Measurements from ENCODE around the gene DMD.
"Not testable (repeated sequence)": the region's sequence is repeated elsewhere in the genome, so short reads cannot be mapped to it uniquely, and the experiment has no call there.

The DMD gene

DNA sequence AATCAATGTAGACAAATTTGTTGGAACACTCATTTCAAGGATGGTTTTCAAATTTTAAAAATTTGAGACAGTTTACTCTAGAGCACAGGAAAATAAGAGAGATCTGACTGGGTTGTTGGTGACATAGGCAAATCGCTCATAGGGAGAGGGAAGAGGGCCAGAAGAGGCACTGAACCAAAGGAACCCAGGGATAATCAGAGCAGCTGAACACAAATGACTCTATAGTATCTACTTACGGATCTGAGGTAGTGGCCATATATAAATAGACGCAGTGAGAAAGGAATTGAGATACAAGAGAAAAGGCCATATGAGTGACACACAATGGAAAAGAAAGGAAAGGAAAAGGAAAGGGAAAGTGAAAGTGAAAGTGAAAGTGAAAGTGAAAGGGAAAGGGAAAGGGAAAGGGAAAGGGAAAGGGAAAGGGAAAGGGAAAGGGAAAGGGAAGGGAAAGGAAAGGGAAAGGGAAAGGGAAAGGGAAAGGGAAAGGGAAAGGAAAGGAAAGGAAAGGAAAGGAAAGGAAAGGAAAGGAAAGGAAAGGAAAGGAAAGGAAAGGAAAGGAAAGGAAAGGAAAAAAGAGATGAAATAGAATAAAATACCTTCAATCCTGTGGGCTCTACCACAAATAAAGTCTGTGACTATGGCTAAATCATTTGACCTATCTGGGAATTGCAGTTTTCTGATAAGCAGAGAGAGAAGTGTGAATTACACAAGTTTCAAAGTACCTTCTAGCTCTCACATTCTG, 759.2 kb downstream of the DMD start:
- DNase-seq: no peak

DNA sequence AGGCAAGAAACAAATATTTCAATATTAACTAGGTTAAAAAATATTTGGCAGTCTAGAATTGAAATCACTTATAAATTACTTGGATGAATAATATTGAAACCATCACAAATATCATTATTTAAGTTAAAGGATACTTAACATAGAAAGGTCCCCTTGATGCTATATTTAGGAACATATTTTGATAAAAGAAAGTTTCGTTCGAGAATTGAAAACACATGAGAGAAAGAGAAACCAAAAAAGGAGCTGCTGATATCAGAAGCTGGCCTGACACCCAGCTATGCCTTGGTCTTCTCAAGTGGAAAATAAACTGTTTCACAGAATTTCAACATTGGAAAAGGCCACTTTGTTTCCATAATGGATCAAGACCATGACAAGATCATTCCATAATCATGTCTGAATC, 762.4 kb downstream of the DMD start:
- DNase-seq: no peak

- no peak for DNase-seq
Measured at GRCh38 chrX:32448320-32448719, 763.0 kb downstream of the DMD start.

GRCh38 chrX:32447640-32448039, 763.7 kb downstream of the DMD start:
- DNase-seq: no peak

- DNase-seq: no peak
Measured at GRCh38 chrX:32443841-32444240, 767.5 kb downstream of the DMD start.

- no peak for DNase-seq
Measured at GRCh38 chrX:32421266-32421665, 790.1 kb downstream of the DMD start.

DNA sequence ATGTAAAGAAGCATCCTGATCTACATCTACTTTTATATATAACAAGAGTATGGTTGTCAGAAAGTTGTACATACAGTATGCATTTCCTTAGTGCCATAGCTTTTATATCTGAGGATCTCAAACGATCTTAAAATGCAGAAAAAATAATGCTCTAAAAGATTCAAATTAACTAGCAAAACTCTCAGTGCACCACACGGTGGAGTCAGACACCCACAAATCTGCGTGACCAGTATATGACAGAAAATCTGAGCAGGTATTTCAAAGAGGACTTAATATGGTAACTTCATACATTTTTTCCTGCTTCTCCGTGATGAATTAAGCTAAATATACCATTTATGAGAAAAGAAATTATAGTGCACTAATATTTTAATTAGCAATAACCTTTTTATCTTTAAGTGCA, 803.0 kb downstream of the DMD start:
- DNase-seq: no peak

DNA sequence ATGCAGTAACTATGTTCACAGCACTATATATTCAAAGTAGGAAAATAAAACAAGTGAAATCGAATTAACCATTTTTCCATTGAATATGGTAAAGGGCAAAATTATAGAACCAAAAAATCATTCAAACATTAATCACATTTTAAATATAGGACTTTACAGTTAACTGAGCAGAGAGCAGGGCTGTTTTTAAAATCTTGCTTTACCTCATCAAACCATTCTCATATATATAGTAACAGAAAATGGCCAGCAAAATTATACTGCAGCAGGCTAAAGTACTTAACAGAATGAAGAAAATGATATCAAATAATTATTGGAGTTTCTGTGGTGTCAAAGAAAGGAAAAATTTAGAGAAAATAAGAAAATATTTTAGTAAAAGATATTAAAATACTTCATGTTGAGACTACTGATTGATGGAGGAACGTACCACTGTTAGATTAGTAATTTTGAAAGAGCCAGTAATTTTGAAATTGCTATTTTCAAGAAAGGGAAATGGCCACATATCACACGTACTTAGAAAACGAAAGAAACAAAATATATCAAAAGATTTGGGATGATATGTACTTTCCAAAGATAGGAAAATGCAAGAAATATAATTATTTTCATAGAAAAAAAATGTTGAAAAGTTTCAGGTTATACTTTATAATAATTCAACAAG, 813.7 kb downstream of the DMD start:
- DNase-seq: no peak

DNA sequence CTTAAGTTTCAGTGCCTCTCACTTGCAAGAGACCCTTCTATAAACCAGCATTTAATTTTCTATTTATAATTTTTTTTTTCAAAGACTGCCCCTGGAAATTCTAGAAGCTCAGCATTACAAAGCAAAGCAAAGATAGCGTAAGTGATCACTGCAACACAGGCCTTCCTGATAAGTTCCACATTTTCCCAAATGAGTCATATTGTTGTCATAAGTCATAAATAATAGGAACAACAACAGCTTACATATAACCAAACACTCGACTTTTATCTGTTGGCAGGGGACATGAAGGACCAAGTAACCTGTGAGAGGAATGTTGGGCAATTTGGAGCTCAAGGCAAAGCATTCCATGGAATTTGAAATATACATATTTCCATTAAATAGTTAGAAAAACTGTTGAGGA, 815.5 kb downstream of the DMD start:
- no peak for DNase-seq

DNA sequence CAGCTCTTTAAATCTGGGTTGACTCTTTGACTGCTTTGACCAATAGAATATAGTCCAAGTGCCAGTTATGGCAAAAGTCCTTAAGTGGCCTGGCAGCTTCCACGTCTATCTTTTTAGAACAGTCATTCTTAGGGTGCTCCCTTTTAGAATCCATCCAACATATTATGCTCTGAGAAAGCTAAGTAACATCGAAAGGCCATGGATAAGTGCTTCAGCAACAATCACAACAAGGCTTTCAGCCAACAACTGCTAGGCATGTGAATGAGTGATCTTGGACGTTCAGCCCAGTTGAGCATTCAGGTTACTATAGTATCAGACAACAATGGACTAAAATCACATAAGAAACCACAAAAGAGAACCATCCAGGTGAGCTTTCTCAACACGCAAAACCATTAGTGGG, 818.7 kb downstream of the DMD start:
- DNase-seq: no peak

DNA sequence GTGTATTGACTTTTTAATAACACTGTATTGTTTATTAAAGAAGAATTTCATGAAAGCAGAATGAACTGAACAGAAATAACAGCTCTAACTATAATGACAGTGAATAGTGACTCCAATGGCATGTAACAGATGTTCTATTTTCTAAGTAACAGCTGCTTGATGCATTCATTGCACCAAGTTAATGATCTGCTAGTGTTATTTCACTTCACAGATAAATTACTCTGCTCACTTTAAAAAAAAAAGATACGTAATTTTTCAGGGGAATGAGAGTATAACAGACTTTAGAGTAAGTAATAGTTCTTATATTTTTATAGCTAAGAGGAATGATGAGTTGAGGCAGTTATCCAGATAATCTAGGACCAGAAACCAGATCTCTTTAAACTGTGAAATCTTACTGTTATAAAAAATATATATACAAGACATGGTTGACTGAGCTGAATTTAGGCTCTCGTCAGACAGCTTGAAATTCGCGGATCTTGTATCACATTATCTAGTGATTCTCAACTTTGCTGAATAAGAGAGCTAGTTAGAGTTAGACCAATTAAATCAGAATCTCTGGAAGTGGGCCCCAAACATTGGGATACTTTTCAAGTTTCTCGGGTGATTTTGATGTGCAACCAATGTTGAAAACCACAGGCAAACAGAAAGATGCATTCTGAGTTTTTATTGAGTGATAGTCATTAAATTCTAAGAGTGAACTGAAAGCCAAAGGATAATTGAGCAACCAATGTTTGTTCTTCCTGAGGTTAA, 840.7 kb downstream of the DMD start:
- no peak for DNase-seq

DNA sequence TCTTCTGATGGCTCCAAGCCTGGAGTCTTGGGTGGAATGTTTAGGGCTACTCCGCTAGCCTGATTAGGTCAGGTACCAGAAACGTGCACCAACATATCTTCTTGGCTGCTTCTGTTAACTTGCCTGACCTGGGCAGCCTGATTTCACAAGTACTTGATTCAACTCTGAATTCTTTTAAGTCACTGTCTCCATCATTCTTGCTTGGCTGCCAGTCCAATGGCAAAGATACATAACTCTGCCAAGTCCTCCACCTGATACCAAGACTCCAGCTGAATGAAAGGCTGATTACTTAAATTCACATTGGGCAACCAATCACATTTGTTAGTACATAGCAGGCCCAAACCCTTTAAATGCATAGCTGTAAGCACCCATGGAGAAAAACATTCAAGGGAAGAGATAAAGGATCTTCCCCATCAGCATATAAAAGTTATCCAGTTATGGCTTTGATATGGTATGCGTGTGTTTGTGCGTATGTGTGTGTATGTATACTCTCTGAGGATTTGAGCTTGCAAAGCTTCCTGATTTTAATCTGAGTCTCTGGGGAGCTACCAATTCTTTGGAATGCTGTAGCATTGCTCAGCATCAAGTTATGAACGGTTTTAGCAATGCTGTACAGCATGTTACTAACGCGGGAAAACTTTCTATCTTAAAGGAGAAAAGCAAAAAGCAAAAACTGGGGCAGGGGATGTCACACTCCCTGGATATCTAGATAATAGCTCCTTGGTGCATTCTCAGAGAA, 917.2 kb downstream of the DMD start:
- no peak for DNase-seq

GRCh38 chrX:32289356-32289755, 922.0 kb downstream of the DMD start:
- no peak for DNase-seq

DNA sequence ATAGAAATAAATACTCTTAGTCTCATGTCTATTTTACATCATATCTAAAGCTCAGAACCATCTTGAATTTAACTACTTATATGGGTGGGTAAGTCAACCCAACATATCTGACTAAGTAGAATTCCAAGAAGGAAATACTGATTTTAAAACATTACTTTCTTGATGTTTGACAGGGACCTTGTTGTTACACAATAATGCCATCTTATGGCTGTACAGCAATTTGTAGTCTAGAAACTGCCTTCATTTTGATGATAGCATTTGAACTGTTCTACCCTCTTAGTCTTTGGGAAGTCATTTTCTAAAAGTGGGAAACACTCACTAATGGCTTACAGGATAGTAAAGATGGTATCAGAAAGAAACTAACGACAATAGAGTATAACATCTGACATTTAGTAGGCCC, 929.5 kb downstream of the DMD start:
- DNase-seq: no peak

DNA sequence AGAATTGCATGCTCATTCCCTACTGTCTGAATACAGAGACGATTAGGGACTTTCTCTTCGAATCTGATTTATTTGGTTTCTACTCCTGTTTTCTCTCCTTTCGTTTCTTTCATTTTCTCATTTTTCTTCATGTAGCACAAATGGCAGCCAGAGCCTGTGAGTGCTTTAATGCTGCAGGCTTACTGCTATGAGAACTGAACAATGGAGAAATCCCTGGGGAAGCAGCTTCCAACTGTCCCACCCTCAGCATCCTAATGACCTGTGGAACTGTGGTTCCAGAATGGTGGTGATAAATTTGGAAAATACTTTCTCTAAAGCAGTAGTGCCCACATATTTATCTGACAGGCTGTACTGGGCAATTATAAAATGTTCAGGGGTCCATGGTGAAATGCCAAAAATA, 930.4 kb downstream of the DMD start:
- no peak for DNase-seq

DNA sequence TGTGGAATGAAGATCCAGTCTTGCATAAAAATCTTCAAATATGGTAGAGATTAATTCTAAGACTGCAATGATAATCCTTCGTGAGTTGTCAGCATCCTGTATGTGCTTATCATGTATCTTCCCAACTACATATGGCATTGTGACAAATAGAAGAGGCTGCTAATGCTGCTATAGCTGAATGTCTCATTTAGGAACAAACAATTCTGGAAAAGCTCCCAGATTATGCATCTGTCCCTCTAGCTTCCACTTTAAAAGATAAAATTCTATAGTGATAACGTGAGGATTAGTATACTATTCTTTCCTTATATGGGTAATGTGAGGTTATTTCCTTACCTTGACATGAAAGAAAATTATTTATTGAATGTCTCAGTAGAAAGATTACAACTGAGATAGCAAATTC, 930.9 kb downstream of the DMD start:
- DNase-seq: no peak

DNA sequence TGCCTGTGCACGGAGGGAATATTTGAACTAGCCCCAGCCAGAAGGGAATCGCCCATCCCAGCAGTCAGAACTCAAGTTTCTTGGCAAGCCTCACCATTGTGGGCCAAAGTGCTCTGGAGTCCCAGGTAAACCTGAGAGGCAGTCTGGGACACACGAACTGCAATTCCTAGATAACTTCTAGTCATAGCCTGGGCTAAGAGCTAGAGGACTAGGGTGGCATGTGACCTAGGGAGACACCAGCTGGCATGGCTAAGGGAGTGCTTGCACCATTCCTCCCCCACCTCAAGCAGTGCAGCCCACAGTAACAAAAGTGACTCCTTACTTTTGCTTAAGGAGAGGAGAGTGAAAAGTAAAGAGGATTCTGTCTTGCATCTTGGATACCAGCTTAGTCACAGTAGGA, 935.2 kb downstream of the DMD start:
- no peak for DNase-seq

- no peak for DNase-seq
Measured at GRCh38 chrX:32269866-32270265, 941.5 kb downstream of the DMD start.

- no peak for DNase-seq
Measured at GRCh38 chrX:32268207-32268606, 943.1 kb downstream of the DMD start.

GRCh38 chrX:32267796-32268195, 943.6 kb downstream of the DMD start:
- no peak for DNase-seq

DNA sequence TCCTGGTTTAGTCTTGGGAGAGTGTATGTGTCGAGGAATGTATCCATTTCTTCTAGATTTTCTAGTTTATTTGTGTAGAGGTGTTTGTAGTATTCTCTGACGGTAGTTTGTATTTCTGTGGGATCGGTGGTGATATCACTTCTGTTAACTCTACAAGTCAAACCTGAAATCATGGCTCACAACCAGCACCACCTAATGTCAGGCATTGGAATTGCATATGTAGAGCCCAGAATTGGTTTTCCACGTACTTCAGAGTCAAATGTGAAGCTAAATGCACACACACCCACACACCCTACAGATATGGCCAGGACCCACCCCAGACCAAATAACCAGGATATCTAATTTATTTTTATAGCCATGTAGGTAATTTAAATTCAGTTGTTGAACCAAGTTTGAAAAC, 964.7 kb downstream of the DMD start:
- not testable (repeated sequence) for DNase-seq

- no peak for DNase-seq
Measured at GRCh38 chrX:32195611-32196010, 1015.7 kb downstream of the DMD start.

DNA sequence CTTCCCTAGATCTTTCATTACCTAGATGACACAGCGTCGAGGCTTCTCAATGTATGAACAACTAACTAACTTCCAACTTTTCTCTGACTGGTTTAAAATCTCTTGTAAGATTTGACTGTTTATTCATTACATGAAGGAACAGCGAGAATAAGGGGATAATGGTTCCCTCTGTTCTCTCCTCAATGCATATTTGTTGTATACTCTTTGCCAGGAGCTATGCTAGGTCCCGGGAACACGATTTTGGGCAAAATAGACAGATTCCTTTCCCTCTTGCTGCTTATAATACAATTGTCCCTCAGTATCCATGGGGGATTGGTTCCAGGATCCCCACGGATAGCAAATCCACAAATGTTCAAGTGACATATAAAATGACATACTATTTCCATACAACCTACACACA, 1020.0 kb downstream of the DMD start:
- DNase-seq: no peak

- DNase-seq: no peak
Measured at GRCh38 chrX:32185160-32185559, 1026.2 kb downstream of the DMD start.

Measured in NCI-H146 (cell line).